CD1c-positive myeloid dendritic cell (primary cell): ENCODE measurements around the gene SNUPN.
A peak's percentile ranks its signal among the peaks of the same experiment; 100 is the strongest.
"Not testable (repeated sequence)": the region's sequence is repeated elsewhere in the genome, so short reads cannot be mapped to it uniquely, and the experiment has no call there.

ENCODE experiments used
- DNase-seq: peaks from one replicate; pipeline ENCODE4 v3.0.0-alpha.2; 2016; ENCODE audit errors: extremely low spot score

The SNUPN gene

DNA sequence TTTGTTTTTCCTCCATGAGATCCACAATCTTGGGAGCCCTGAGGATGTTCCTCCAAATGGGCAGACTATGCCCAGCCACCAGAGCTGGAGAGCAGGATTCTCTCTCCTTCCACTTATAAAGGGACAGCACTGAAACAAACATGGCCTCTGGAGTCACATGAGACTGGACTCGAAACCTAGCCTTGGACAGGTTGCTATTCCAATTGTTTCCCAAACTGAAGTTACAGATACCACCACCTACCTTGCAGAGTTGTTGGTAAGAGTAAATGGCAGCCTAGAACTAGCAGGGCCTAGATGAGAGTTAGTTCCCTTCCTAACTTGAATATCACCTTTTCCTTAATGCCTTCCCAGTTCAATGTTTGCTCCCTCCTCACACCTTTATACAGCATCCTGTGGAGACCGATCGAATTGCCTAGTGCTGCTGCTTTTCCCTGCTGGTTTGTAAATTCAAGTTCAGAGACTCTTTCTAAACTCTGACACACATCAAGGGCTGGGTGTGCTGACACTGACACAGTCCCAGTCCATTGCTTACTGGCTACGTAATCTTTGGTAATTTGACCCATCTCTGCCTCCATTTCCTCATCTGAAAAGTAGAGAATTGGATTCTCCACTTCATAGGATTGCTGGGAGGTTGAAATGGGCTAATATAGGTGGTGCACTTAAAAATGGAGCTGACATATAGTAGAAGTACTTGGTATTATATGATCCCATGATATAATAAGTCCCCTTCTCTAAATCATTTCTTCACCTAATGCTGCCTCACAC is 11.9 kb upstream of the SNUPN start:
- DNase-seq, result no peak

DNA sequence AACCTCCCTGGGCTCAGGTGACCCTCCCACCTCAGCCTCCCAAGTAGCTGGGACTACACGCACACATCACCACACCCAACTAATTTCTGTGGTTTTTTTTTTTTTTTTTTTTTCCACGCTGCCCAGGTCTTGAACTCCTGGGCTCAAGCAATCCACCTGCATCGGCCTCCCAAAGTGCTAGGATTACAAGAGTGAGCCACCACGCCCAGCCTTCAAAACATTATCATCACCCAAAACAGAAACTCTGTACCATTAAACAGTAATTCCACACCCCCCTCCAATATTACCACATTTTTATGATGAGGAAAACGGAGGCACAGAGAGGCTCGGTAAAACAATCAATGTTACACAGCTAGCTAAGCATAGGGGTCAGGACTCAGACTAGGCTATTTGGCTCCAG is 10.5 kb upstream of the SNUPN start:
- DNase-seq, result no peak

DNA sequence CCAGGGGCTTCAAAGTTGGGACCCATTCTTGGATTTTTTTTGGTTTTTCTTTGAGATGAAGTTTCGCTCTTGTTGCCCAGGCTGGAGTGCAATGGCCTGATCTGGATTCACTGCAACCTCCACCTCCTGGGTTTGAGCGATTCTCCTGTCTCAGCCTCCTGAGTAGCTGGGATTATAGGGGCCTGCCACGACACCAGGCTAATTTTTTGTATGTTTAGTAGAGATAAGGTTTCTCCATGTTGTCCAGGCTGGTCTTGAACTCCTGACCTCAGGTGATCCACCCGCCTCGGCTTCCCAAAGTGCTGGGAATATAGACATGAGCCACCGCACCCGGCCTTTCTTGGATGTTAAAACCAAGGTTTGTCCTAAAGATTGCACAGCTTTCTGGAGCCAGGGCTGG is 8.4 kb upstream of the SNUPN start:
- not testable (repeated sequence) for DNase-seq

DNA sequence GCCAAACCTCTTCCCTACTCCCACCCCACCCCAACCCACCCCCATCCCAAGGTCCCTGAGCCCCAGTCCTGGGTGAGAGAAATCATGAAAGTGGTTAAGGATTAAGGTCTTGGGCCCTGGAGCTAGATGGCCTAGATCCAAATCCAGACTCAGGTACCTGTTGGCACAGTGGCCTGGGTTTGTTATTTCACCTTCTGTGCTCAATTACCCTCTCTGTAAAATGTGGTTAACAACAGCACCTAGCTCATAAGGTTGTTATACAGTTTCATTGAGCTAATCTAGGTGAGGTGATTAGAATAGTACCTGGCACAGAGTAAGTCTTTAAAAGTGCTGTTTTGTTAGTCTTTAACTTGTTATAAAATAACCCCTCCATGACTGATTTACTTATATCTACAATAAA is 6.4 kb upstream of the SNUPN start:
- DNase-seq, result no peak

DNA sequence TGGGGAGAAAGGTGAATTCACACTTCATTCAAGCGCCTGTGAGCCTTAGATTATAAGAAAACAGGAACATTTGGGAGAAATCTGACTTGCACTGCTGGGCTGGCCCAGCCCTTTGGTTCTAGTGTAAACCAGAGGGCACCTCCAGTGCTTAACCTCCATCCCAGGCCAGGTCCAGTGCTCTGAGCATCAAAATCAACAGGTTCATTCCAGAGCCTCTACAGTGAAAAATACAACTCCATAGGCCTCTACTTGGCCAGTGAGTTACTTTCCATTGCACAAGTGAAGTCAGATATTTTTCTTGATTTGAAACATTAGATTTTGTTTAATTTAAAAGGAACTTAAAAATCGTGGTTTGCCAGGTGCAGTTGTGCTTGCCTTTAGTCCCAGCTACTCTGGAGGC is 3.0 kb downstream of the SNUPN start:
- DNase-seq, result no peak

DNA sequence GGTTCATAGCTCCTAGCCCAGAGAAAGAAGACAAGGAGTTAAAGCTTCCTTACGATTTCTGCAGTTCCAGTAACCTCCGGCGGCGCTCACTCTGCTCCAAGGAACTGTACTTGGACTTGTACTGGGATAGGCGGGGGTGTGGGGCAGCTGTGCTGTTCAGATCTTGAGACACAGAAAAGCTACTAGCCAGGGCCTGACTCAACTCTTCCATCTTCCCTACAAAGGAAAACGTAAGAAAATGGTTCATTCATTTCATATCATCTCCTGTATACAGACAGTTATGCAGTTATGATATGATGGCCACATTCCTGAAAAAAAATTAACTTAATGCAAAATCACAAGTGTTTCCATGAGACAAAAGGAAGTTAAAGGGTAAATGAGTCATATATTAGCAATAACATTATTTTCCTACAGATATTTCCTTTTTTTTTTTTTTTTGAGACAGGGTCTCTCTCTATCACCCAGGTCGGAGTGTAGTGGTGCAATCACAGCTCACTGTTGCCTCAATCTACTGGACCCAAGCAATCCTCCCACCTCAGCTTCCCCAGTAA is 4.6 kb downstream of the SNUPN start:
- DNase-seq, result peak; percentile 63

DNA sequence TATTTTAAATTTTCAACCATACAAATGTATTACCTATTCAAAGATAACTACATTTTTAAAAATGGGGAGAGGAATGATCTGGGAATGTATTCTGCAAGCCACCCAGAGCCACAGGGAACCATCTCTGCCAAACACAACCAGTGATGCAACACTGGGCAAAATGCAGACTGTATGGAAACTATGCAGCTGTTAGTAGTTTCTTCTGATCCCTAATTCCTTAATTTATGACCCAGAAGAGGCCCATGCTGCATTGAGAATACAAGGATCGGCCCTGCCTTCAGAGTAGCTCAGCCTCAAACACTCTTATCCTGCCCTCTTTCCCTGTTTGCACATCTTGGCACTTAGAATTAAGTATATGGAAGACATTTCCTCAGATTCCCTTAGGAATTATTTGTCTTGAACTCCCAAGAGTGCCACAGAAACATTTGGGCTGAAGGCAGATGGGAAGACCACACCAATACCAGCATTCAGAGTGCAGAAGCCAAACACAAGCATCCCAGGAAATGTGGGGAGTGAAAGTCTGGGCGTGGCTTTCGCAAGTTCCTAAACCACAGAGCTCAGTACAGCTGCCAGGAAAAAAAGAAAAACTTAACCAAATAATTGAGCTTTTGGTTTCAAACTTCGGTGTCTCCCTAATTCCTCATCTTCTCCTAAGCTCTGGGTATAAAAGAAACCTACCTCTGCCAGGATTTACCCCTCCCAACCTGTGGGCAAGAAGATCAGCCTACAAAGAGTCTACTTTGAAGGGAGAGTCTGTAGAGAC is 5.3 kb downstream of the SNUPN start:
- DNase-seq, result peak; percentile 39

DNA sequence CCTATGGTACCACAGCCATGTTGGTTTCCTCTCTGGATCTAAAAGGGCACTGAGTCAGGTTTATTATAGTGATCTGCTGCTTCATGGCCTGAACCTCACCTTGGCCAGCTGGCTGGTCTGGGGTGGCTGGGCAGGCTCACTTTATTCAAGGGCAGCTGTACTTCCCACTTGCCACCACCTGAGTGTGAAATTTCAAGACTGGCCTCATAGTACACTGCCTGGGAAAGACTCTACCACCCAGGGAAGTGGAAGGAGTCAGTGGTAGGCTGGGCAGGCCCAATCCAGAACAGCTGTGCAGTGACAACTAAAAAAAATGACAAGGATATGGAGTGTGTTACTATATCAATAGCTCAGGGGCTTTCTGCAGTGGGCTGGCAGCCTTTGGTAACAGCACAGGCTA is 8.8 kb downstream of the SNUPN start:
- DNase-seq, result no peak

DNA sequence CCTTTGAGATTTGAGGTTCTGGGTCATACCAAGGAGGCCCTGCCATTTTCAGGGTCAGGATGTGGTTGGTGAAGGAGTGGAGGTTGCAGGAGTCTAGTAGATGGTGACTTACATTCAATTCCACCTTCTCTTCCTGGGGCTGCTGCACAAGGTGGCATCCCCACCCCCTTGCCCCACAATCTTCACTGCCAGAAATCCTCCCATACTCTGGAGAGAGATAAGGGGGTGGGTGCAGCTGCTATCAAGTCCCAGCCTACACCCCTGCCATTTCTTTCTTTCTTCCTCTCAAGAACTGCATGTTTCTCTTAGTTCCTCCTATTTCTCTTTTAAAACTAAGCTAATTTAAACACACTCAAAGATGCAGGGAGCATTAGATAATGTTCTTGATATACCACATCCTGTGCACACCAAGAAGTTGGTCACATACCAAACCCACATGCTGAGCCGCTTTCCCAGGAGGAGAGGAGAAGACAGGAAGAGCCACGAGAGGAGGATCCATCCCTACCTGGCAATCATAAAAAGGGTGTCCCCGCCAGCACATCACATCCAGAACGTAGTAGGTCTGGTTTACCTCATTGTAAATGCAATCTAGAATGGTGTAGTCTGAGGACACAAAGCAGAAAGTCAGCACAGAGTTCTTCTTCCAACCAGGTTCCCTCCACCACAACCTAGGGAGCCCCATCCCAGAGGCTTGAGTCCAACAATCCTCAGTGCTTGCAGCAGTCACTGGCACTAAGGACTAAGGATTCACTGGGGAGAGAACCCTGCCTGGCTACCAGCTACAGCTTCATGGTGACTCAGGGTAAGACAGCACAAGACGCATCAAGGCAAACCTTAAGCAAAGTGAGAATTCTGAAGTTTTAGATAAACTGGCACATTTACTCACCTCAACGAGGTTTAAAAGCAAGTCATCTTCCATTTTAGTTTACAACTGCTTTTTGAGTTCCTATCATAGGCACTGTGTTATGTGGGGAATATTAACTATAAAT is 18.5 kb downstream of the SNUPN start:
- DNase-seq, result peak; percentile 1

DNA sequence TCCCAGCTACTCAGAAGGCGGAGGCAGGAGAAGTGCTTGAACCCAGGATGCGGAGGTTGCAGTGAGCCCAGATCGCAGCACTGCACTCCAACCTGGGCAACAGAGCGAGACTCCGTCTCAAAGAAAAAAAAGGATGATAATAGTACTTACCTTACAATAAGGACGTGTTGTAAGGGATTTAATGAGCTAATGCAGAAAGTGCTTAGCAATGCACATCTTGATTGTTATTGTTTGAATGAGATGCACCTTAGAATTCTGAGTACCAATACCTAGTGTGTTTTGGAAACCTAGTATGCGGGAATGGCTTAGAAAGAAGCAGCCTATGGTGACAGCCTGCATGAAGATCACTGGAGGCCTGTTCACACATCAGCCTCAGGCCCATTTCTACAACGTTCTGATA is 19.5 kb downstream of the SNUPN start:
- no peak for DNase-seq

DNA sequence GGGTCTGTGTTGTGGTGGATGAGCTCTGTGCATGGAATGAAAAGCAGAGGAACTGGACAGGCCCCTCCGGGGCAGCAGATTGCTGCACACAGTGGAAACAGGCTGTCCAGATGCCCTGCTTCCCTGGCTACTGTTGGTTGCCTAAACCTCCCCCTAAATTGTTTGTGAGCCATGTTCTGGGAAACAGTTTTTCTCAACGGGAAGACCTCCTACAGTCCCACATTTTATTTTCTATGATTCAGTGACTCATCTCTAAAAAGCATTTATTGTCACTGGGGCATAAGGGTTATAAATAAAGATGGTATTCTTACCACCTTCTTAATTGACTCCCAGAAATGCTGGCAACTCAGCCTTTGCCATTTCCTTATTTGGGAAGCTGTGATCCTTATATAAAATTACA is 26.1 kb downstream of the SNUPN start:
- no peak for DNase-seq

DNA sequence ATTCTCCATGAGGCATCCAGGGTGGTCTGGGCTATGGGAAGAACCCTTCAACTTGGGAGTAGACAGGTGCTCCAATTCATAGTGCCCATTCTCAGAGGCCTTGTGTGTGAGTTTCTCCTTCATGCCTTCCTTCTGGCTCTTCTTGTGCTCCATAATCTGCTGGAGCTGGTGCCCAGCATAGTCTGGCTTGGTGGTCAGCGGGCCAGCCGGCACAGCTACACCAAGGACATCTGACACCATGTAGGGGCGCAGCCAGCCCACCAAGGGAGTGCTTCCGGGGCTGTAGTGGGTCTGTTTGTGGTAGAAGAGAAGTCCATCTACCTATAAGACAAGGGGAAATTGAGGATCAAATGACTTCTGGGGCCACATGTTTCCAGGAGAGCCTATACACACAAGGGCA is 27.2 kb downstream of the SNUPN start:
- no peak for DNase-seq

DNA sequence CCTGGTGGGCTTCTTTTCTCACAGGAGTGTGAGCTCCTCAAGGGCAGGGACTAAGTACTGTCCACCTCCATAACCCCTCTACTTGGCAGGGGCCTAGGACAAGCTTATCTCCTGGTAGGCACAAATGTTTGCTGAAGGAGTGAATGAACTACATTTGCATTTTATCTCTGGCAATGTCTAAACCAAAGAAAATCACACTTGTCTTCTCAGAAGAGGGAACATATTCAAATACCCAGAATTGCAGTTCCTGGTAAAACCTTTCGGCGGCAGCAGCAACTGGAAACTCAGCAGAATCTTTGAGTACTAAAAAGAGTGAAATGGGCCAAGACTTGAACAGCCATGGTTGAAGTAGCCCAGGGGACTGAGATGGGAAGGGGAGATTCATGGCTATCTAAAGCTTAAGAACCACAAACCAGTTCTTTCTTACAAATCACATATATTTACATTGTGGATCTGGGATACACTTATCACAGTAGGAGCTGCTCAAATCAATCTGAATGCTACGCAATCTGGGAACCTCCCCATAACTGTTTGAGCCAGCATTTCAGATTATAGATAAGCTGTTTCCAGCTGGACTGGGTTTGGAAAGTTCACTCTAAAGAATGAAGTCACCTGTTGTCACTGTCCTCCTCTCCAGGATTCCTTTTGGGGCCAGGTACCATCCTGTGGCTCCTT is 27.7 kb downstream of the SNUPN start:
- DNase-seq, result peak; percentile 39

DNA sequence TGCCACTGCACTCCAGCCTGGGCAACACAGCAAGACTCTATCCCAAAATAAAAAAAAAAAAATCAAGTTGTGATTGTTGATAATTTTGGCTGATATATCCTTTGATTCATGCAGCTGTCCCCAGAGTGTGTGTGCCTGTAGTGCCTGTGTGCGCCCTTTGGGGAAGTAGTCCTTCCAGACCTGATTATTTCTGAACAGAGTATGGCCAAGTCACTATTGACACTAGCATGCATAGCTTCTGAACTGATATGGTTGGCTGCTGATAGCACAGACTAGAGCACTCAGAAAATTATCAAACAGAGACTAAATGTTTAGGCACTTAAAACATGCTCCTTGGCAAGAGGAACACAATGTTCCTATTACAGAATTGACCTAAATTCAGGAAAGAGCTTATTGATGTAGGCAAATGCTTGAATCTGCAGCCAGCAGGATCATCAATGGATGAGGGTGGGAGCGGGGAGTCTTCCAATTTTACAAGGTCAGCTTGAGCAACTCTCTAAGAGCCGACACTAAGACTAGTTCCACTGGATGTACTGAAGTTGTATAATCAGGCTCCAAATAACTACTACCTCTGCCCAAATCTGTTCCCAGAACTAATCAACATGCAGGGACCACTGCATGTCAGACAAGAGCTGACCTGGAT is 28.7 kb downstream of the SNUPN start:
- no peak for DNase-seq

DNA sequence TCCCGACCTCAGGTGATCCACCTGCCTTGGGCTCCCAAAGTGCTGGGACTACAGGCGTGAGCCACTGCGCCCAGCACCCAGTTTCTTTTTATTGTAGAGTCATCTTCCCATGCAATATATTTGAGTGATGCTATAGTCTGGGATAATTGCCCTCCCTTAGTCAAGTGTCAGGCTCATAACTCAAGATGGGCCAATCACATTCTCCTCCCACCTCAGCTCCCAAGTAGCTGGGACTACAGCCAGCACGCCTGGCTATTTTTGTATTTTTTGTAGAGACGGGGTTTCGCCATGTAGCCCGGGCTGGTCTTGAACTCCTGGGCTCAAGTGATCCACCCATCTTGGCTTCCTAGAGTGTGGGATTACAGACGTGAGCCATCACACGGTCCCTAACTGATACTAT is 31.2 kb downstream of the SNUPN start:
- DNase-seq, result no peak

DNA sequence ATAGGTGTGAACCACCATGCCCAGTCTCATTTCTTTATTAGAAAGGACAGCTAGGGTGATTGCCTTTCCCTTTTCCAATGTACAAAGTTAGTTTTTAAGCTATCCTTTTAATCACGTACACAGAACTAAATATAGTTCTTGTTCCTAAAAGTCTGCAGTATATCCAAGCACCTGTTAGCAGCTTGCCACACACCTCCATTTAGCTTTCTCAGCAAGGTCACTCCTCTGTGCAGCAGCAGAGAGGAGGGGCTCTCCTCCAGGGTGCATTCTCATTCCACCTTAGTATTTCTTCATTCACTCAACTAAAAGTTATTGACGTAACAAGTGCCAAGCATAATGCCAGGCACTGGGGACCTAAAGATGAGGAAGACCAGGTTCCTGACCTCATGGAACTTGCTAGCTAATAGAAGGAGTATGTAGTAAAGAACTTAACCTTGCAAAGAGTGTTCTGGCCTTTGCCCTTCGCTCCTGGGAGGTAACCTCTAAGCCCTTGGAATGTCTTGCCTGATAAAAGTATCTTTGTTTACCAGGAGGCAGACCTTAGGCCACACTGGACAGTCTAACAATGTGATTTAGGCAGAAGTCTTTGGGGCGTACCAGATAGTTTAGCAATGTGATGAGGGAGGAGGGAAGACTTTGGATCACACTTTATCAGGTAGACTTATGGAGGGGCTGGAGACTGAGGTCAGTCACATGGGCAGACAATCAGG is 33.7 kb downstream of the SNUPN start:
- no peak for DNase-seq

DNA sequence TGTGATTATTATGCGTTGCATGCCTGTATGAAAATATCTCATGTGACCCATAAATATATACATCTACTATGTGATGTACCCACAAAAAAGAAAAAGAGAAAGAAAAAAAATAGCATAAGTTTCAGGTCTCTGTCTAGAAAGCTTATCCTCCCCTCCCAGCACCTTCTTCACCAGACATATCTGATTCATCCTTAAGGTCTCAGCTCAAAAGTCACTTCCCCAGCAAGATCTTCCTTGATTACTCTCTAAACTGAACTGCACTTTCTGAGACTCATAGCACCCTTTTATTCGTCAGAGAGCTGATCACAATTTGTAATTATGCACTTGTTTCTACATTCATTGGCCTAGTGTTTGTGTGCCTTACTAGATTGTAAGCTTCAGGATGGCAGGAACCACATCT is 35.3 kb downstream of the SNUPN start:
- no peak for DNase-seq

DNA sequence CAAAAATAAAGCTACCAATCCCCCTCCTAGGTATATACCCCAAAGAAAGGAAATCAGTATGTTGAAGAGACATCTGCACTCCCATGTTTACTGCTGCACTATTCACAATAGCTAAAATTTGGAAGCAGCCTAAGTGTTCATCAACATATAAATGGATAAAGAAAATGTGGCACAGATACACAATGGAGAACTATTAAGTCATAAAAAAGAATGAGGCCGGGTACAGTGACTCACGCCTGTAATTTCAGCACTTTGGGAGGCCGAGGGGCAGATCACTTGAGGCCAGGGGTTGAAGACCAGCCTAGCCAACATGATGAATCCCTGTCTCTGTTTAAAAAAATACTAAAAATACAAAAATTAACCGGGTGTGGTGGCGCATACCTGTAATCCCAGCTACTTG is 36.5 kb downstream of the SNUPN start:
- DNase-seq, result no peak

DNA sequence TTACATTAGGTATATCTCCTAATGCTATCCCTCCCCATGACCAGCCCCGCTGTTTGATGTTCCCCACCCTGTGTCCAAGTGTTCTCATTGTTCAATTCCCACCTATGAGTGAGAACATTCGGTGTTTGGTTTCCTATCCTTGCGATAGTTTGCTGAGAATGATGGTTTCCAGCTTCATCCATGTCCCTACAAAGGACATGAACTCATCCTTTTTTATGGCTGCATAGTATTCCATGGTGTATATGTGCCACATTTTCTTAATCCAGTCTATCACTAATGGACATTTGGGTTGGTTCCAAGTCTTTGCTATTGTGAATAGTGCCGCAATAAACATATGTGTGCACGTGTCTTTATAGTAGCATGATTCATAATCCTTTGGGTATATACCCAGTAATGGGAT is 39.1 kb downstream of the SNUPN start:
- not testable (repeated sequence) for DNase-seq

DNA sequence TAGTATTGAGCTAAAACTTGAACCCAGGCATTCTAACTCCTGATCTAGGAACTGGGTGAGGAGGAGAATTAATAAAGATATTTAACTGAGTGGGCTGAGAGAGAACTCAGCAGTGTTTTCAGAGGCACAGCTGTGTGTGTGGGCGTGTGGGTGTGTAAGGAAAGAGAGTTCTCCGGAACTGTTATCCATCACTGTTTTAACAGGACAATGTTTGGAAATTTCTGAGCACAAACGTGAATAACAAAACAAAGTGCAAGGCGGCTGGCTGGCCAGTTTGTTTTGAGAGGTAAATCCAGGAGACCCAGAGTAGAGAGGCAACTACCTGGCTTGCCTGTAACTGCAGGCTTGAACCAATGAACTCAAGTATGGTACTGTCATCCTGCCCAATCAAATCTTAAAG is 41.4 kb downstream of the SNUPN start:
- no peak for DNase-seq
